AML-193 (cell line): ENCODE measurements around the gene BPTF.
"Not testable (repeated sequence)": the region's sequence is repeated elsewhere in the genome, so short reads cannot be mapped to it uniquely, and the experiment has no call there.

Experiments
- DNase-seq, 2 experiments: peaks; one replicate each; lab custom pipeline; 2025; lab: John Stamatoyannopoulos, UW

Gene BPTF

DNA sequence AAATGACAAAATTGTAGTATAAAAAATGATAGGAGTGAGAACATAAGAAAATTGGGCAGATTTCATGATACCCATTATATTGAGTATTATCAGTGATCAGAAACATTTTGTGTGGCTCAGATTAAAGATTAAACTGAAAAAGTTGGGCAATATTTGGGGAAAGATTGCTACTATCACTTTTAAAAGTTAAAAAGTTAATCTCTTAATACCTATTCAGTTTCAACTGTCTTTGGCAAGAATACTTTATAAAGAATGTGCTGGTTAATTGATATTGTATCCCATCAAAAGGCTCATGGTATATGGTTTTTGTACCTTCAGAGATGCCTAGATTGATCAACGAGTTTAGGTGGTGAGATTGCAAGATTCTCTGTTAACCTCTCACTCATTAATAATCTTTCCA is 55.8 kb downstream of the BPTF start:
- DNase-seq = no peak

DNA sequence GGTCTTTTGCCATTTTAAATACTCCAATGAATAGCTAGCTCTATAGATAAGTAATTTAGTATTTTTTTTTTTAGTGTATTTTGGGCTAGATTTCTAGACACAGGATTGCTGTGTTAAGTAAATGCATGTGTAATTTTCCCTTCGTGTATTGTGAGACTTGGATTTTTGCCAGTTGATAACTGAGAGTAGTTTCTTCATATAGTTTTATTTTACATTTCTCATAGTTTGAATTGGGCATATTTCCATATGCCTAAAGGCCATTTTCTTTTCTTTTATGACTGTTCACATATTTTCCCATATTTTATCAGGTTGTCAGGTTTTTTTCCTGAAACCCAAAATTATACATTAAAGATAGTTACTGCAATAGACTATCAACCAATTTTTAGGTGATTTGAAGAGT is 59.4 kb downstream of the BPTF start:
- no peak for DNase-seq

DNA sequence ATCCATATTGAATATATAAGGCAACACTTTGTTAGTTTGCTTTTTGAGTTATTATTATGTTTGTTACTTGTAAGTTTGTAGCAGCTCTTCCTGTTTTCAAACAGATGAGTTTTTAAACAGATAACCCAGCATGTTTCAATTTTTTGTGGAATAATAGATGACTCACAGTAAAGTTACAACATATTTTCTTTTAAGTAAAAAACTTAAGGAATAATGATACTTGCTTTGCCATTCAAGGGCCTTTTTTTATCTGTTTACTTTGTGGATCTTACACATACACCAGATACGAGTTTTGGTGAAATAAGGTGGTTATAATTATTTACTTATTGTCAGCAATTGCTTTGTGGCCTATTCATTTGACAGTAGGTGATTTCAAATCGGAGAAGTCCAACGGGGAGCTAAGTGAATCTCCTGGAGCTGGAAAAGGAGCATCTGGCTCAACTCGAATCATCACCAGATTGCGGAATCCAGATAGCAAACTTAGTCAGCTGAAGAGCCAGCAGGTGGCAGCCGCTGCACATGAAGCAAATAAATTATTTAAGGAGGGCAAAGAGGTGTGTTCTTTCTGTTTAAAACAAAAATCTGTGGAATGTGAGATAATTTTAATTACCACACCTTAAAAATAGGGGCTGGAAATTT is 66.3 kb downstream of the BPTF start:
- DNase-seq = no peak

DNA sequence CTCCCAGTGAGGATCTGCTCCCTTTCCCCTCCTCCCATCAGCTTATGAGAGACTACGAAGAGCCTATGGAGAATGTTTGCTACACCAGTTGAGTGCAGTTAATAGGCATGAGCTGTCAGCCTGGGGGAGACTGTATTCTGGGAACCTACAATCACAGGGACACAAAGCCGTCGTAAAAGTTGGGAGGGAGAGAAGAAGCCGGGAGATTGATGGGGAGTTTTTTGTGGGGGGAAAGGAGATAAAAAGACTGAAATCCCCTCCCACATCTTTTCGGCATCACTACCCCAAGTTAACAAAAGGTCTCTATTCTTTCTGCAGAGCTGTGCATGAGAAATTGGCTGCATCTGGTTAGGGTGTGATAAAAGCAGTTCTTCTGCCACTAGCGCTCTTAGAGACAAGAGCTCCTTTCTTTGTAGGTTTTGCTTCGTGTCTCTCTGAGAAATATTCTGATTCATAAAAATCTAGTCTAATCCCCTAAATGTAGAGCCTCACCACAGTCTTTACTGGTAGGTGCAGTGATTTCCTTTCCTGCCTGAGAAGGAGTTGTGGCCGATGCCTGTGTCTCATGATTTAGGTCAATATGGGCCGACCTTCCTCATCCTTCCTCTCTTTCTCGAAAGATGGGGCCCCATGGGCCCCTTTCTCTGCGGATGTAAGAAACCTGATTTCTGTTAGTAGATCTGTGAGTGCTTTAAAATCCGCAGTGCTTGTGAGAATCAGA is 77.4 kb downstream of the BPTF start:
- DNase-seq = no peak

DNA sequence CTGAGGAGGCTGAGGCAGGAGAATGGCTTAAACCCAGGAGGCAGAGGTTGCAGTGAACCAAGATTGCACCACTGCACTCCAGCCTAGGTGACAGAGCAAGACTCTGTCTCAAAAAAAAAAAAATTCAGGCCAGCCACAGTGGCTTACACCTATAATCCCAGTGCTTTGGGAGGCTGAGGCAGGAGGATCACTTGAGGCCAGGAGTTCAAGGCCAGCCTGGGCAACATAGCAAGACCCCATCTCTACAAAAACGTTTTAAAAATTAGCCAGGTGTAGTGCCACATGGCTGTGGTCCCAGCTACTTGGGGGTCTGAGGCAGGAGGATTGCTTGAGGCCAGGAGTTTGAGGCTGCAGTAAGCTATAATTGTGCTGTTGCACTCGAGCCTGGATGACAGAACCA is 80.0 kb downstream of the BPTF start:
- not testable (repeated sequence) for DNase-seq

DNA sequence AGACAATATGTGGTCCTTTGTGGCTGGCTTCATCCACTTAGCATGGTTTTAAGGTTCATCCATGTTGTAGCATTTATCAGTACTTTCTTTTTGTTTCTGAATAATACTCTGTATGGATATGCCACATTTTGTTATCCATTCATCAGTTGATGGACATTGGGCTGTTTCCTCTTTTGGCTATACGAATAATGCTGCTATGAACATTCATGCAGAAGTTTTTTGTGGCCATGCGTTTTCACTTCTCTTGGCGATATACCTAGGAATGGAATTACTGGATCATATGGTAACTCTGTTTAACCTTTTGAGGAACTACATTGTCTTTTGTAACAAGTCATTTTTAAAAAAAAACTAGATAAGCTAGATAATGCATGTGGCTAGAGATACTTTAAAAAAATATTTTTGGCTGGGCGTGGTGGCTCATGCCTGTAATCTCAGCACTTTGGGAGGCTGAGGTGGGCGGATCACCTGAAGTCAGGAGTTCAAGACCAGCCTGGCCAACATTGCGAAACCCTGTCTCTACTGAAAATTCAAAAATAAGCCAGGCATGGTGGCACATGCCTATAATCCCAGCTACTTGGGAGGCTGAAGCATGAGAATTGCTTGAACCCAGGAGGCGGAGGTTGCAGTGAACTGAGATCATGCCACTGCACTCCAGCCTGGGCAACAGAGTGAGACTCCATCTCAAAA is 85.0 kb downstream of the BPTF start:
- DNase-seq = not testable (repeated sequence)

DNA sequence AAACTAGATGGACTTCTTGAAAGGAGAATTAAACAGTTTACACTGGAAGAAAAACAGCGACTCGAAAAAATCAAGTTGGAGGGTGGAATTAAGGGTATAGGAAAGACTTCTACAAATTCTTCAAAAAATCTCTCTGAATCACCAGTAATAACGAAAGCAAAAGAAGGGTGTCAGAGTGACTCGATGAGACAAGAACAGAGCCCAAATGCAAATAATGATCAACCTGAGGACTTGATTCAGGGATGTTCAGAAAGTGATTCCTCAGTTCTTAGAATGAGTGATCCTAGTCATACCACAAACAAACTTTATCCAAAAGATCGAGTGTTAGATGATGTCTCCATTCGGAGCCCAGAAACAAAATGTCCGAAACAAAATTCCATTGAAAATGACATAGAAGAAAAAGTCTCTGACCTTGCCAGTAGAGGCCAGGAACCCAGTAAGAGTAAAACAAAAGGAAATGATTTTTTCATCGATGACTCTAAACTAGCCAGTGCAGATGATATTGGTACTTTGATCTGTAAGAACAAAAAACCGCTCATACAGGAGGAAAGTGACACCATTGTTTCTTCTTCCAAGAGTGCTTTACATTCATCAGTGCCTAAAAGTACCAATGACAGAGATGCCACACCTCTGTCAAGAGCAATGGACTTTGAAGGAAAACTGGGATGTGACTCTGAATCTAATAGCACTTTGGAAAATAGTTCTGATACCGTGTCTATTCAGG is 85.9 kb downstream of the BPTF start:
- DNase-seq = no peak

DNA sequence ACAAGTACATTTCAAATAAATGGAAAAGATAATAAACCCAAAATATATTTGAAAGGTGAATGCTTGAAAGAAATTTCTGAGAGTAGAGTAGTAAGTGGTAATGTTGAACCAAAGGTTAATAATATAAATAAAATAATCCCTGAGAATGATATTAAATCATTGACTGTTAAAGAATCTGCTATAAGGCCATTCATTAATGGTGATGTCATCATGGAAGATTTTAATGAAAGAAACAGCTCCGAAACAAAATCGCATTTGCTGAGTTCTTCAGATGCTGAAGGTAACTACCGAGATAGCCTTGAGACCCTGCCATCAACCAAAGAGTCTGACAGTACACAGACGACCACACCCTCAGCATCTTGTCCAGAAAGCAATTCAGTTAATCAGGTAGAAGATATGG is 86.8 kb downstream of the BPTF start:
- DNase-seq = no peak

DNA sequence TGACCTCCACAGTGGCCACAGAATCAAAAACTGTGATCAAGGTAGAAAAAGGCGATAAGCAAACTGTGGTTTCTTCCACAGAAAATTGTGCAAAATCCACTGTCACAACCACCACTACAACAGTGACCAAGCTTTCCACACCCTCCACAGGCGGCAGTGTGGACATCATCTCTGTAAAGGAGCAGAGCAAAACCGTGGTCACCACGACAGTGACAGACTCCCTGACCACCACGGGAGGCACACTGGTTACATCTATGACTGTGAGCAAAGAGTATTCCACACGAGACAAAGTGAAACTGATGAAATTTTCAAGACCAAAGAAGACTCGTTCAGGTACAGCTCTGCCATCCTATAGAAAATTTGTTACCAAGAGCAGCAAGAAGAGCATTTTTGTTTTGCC is 87.4 kb downstream of the BPTF start:
- DNase-seq = no peak

DNA sequence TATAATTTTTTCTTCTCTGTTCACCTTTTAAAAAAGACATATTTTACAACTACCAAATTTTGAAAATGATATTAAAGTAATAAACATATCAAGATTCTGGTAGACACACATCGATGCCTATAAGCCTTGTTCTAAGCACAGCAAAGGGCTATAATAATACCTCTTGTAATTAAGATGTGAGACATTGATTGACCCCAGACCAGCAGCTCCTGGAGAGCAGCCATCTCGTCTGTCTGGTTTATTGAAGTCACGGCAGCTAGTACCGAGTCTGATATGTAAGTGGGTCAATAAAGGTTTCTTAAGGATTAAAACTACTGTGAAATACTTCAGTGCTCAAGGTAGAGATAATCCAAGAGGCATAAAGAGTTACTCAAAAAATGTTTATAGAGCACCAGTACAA is 94.9 kb downstream of the BPTF start:
- no peak for DNase-seq

DNA sequence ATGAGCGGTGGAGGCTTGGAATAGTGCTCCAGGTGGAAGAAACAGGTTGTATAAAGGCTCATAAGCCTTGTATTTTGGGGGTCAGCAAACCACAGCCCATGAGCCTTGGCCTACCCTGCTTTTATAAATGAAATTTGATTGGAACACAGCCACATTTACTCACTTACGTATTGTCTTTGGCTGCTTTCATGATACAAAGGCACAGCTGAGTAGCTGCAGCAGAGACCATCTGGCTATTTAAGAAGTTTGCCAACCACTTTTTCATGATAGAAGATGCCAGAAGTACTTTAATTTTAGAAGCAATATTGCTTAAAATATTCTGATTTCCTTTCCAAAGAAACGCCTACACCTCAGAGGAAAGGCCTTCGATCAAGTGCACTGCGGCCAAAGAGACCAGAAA is 97.2 kb downstream of the BPTF start:
- no peak for DNase-seq

DNA sequence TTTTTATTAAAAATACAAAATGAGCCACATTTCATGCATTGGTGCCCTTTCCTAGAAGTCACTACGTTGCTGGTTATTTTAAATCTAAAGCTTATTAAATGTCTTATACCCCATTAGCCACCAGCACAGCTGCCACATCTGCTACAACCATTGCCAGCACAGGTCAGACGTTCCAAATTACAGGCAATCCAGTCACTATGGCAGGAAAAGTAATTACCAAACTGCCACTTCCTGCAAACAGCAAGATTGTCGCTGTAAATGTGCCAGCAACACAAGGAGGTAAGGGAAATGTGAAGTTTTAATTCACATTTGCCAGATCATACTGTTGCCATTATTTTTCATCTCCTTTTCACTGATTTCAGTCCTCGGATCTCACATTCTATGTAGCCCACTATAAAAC is 103.5 kb downstream of the BPTF start:
- not testable (repeated sequence) for DNase-seq

DNA sequence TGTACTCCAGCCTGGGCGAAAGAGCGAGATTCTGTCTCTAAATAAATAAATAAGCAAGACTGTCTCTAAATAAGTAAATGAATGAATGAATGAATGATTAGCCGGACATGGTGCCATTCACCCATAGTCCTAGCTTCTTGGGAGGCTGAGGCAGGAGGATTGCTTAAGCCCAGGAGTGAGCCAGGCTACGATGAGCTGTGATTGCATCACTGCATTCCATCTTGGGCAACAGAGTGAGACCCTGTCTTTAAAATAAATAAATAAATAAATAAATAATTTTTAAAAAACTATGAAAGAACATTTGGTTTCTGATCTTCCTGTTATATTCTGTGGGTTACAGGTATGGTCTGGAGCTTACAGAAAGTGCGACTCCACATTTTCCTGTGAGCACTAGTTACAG is 105.9 kb downstream of the BPTF start:
- no peak for DNase-seq

DNA sequence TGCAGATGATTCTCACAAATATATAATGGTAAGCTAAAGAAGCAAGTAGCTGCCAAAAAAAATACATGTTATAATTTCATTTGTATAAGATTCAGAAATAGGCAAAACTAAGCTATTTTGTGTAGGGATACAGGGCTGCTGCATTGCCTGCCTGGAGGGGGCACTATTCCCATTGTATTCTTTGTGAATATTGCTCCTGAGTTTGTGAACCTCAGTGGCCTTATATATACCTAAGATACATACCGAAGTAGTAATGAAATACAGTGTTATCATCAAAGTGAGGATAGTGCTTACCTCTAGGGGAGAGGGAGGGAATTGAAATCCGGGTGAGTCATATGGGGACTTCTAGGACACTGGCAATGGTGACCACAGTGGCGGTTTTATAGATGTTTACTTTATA is 117.5 kb downstream of the BPTF start:
- peak; percentile 12 to 31 for DNase-seq

DNA sequence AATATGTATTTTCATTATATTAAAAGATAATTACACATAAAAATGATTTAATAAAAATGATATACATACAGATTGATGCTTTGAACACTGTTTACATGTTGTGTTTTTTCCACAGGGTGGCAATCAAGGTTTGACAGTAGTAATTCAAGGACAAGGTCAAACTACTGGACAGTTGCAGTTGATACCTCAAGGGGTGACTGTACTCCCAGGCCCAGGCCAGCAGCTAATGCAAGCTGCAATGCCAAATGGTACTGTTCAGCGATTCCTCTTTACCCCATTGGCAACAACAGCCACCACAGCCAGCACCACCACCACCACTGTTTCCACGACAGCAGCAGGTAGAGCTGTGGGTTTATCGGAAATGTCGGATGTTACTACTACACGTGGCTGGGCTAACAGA is 118.7 kb downstream of the BPTF start:
- no peak for DNase-seq

DNA sequence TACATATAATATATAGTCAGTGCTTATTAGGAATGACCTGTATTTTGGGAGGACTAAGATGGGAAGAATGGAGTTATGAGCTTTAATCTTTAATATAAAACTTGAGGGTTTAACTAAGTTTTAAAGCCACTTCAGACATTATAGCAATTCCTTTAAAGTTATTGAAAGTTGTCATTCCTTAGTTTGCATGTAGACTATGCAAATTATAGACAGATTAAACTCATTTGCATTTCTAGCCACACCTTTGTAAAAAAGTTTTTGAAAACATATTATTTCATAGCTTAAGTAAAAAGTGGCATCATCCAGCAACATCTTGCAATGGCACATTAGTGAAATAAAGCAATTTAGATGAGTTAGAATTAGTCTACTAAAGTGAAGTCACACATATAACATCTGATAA is 121.2 kb downstream of the BPTF start:
- DNase-seq = no peak

DNA sequence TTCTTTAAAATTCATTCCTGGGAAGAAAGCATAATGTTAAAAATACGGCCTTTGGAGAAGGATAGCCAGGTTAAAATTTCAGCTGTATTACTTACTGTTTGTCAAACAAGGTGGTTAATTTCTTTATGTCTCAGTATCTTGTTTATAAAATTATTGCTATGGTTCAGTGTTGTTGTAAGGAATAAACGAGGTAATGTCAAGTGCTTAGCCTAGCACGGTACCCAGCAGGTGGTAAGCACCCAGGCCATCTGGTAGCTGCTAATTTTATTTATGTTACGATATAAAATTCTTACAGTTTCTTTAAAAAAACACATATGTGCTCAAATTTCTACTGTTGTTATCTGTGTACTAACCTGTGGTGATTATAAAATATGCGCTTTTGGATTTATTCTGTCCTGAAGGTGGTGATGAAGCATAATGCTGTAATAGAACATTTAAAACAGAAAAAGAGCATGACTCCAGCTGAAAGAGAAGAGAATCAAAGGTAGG is 122.1 kb downstream of the BPTF start:
- no peak for DNase-seq

DNA sequence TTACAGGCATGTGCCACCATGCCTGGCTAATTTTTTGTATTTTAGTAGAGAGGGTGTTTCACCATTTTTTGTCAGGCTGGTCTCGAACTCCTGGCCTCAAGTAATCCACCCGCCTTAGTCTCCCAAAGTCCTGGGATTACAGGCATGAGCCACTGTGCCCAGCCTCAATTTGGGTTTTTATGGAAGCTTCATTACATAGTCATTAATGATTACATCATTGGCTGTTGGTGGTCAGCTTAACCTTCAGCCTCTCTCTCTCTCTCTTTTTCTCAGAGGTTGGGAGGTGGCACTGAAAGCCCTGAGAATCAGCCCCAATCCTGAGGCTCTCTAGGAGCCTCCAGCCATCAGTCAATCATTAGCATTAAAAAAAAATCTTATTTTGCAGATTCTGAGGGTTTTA is 125.6 kb downstream of the BPTF start:
- no peak for DNase-seq

DNA sequence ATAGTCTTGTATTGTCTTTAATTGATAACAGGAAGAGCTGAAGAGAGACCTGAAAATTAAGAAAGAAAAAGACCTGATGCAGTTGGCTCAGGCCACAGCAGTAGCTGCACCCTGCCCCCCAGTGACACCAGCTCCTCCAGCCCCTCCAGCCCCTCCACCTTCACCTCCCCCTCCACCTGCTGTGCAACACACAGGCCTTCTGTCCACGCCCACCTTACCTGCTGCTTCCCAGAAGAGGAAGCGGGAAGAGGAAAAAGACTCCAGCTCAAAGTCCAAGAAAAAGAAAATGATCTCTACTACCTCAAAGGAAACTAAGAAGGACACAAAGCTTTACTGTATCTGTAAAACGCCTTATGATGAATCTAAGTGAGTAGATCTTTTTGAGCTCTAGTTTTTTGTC is 134.2 kb downstream of the BPTF start:
- no peak for DNase-seq

DNA sequence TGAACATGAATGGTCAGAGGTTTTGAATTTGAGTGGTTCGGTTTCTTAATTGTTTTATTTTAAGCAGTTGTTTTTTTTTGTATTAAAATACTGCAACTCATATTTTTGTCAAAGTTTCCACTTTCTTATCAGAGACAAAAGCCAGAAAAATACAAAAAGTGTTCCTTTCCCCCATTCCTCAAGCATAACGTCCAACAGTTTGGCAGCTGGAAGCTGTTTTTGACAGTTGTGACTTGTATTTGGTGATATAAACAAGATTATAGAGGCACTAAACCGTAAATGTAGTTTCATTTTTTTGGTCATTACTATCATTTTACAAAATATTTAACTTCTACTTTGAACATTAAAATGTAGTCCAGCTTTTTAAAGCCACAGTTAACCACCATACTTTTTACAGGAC is 135.0 kb downstream of the BPTF start:
- not testable (repeated sequence) for DNase-seq

DNA sequence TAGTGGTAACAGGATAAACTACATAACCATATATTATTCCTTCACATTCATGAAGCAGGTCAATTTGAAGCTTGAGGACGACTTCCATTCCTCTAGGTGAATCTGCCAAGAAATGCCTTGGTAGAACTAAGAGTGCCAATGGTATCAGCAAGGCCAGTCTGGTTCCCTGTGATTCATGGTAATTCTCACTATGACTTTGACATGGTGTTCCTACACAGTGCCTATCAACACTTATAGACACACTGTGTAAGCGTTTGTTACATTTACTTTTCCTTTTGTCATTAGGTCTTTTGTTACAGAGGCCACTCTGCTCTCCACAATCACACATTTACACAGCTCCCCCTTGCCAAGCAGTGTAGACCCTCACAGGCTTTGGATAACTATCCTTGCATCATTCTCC is 136.9 kb downstream of the BPTF start:
- DNase-seq = not testable (repeated sequence)

DNA sequence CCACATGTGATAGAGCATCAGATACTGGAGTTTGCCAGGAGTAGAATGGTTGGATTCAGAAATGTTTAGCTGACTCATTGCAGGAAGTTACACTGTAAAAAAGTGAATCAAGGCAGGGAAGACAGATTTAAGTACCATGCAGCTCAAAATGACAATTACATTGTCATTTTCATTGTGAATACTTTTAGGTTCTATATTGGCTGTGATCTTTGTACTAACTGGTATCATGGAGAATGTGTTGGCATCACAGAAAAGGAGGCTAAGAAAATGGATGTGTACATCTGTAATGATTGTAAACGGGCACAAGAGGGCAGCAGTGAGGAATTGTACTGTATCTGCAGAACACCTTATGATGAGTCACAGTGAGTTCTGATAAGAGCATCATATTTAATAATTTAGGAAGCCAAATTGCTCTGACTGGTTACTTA is 137.9 kb downstream of the BPTF start:
- peak; percentile 73 to 78 for DNase-seq

DNA sequence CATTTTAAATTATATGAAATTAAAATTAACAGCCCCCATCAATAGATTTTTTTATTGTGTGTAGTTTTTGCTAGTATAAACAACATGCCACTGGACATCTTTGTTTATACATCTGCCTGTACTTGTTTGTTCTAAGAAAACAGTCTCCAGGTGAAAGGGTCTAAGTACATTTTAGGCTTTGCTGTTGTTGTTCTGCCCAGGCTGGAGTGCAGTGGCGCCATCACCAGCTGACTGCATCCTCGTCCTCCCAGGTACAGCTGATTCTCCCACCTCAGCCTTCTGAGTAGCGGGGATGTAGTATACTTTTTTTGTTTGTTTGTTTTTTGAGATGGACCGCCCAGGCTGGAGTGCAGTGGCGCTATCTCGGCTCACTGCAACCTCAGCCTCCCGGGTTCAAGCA is 145.5 kb downstream of the BPTF start:
- DNase-seq = no peak
